GM20000 (cell line): Measurements from ENCODE around the gene TMEM254.
"Not testable (repeated sequence)": the region's sequence is repeated elsewhere in the genome, so short reads cannot be mapped to it uniquely, and the experiment has no call there.

Source experiments
- DNase-seq: peaks from one replicate; pipeline ENCODE4 v3.0.0; 2012; ENCODE audit warnings: low spot score
- TF ChIP-seq, protein P1 (sequence below): IDR thresholded peaks from 2 replicates; pipeline ENCODE4 v1.5.1; 2012; ENCODE audit warnings: mild to moderate bottlenecking, control low read depth; ENCODE audit errors: extremely low read depth, missing control alignments

TMEM254 gene

DNA sequence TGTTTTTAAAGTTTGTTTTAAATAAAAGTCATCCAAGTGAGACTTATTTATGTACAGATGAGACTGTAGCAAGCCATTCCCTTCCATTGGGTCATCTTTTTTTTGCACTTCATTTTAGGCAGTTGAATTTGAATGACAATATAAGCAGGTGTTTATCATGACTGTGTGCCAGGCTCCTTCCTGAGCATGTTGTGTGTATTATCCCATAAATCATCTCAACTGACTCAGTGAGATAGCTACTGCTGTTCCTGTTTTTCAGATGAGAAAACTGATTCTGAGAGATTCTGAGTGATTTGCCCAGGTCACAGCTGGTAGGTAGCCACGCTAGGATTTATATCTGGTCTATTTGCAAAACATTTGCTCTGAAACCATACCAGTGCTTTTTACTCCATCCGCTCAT is 11.7 kb downstream of the TMEM254 start:
- DNase-seq: no peak

DNA sequence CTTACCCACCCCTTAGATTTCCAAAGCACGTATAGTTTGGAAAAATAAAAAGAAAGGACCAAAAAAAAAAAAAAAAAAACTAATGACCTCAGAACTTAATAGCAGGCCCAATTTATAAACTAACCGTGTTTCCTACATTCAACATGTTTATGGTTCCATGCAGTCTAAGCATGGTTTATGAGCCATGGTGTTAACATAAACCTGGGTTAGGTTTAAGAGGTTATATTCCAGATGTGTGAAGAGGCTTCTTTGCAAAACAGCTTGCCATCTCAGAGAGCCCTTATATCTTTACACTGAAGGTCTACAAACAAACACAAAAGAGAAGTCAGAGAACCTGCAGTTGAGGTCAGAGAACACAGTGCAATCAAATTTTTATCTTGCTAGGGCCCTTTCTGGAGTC is 15.8 kb downstream of the TMEM254 start:
- no peak for DNase-seq
- TF ChIP-seq, protein P1, sequence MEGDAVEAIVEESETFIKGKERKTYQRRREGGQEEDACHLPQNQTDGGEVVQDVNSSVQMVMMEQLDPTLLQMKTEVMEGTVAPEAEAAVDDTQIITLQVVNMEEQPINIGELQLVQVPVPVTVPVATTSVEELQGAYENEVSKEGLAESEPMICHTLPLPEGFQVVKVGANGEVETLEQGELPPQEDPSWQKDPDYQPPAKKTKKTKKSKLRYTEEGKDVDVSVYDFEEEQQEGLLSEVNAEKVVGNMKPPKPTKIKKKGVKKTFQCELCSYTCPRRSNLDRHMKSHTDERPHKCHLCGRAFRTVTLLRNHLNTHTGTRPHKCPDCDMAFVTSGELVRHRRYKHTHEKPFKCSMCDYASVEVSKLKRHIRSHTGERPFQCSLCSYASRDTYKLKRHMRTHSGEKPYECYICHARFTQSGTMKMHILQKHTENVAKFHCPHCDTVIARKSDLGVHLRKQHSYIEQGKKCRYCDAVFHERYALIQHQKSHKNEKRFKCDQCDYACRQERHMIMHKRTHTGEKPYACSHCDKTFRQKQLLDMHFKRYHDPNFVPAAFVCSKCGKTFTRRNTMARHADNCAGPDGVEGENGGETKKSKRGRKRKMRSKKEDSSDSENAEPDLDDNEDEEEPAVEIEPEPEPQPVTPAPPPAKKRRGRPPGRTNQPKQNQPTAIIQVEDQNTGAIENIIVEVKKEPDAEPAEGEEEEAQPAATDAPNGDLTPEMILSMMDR: no peak

More for the DNA sequence above, 11.7 kb downstream of the TMEM254 start:
- TF ChIP-seq, protein P1: no peak

DNA sequence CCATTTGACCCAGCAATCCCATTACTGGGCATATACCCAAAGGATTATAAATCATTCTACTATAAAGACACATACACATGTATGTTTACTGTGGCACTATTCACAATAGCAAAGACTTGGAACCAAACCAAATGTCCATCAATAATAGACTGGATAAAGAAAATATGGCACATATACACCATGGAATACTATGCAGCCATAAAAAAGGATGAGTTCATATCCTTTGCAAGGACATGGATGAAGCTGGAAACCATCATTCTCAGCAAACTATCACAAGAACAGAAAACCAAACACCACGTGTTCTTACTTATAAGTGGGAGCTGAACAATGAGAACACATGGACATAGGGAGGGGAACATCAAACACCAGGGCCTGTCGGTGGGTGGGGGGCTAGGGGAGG is 19.8 kb downstream of the TMEM254 start:
- DNase-seq: not testable (repeated sequence)

DNA sequence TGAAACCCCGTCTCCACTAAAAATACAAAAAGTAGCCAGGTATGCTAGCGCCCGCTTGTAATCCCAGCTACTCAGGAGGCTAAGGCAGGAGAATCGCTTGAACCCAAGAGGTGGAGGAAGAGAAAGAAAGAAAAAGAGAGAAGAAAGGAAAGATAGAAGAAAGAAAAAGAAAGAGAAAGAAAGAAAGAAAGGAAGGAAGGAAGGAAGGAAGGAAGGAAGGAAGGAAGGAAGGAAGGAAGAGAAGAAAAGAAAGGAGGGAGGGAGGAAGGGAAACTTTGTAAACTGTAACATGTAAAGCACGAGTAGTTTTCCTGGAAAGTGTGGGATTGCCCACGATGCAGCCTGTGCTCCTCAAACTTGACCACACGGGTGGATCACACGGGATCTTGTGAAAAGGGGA is 20.8 kb downstream of the TMEM254 start:
- DNase-seq: not testable (repeated sequence)

DNA sequence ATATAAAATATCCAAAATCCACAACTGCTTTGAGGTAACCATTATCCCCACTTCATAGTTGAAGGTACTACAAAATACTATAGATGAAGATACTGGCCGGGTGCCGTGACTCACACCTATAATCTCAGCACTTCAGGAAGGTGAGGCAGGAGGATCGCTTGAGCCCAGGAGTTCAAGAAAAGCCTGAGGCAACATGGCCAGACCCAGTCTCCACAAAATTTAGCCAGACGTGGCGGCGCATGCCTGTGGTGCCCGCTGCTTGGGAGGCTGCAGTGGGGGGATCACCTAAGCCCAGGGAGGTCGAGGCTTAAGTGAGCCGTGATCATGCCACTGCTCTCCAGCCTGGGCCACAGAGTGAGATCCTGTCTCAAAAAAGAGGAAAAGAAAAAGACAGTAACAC is 21.7 kb downstream of the TMEM254 start:
- TF ChIP-seq, protein P1: no peak
- no peak for DNase-seq

DNA sequence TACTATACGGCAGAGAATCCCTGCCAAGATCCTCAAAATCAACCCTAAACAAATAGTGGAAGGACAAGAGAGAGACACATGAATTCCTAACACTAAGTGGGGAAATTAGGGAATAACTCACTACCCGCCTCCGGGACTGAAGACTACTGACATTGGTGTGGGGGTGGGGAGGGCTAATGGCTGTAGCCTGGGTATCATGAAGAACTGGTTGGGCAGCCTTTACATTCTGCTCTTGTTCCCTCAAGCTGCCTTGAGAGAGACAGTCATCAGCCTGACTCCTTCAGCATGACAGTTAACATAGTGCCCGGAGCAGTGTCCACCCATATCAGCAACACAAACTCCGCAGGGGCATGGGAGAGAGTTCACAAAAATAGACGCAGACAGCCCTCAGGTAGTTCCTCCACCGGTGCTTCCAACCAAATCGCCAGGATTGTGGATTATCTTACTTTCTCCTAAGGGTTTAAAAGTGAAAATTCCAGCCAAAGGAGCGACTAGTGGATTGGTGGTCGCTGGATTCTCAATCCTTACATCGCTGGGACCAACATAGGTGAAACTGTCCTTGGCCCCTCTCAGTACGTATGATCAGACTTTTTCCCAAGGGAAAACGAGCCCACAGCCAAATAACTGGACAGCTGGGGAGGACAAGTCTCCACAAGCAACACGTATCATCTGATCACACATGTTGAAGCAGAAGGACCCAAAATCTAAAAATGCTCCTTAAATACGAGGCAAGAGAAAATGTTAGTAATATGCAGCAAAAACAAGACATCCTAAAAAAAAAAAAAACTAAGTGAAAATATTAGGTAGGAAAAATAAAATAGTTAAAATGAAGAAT is 22.6 kb downstream of the TMEM254 start:
- TF ChIP-seq, protein P1: no peak
- no peak for DNase-seq

DNA sequence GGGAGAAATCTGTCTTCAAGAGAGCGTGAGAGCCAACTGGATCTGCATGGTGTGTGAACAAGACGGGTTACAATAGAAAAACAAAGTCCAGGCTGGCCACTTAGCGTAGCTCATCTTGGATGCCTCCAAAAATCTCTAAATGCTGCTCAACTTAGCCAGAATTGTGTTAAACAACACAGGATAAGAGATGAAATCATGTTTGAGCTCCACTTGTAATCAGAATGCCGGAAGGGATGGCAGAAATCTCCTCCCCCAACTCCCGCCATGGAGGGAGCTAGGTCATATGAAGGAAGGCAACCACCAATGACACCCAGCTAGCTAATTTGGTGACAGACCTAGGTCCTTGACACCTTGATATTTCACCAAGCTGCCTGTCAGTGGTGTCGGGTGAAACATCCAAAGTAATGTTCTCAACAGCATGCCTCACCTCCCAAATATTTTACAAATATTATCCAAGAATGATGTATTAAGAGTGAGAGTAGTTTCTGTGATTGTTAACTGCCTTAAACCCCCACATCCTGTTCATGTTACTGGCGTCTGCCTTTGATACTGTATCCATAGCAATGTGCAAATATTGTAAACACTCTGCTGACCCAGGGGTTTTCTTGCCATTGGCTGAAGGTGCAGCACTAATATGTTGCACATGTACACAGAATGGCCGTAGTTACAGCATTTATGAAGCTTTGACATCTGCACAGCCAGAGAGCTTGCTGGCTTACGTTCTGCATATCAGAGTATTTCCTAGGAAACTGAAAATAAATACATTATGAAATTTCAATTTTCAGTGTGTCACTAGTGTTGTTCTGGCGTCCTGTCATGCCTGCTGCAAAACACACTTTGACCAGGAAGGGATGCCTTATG is 25.8 kb downstream of the TMEM254 start:
- TF ChIP-seq, protein P1: no peak
- peak; percentile 45 for DNase-seq

DNA sequence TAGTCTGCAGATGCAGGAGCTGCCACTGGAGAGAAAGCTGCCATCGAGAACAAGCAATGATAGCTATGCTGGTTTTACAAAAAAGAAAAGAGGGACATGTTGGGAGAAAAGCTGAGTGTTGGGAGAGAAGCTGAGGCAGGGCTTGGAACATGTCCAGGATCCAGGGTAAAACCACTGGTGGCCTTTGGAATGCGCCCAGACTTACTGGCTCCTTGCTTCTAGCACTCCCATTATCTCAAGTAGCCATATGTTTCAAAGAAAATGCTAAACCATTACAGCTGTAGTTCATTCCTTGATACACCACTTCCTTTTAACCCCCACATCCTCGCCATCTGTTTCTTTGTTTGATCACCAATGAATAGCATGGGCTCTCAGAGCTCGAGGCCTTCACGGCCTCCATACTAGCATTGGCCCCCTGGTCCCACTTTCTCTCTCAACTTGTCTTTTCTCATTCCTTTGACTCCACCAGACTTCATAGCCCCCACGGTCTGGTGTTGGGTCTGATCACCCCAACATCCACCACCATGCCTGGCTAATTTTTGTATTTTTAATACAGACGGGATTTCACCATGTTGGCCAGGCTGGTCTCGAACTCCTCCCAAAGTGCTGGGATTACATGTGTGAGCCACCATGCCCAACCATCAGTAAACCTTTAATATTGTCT is 30.2 kb downstream of the TMEM254 start:
- DNase-seq: no peak
- TF ChIP-seq, protein P1: no peak
